GM18867 (cell line): Measurements from ENCODE around the gene BRMS1L.
A peak's percentile ranks its signal among the peaks of the same experiment; 100 is the strongest.

ENCODE experiments used
- ATAC-seq: cut with Tn5 transposase; IDR thresholded peaks from one replicate; pipeline ENCODE4 v1.9.1; 2021; ENCODE audit warnings: mild to moderate bottlenecking, moderate library complexity; ENCODE audit not compliant: unreplicated experiment

BRMS1L gene

DNA sequence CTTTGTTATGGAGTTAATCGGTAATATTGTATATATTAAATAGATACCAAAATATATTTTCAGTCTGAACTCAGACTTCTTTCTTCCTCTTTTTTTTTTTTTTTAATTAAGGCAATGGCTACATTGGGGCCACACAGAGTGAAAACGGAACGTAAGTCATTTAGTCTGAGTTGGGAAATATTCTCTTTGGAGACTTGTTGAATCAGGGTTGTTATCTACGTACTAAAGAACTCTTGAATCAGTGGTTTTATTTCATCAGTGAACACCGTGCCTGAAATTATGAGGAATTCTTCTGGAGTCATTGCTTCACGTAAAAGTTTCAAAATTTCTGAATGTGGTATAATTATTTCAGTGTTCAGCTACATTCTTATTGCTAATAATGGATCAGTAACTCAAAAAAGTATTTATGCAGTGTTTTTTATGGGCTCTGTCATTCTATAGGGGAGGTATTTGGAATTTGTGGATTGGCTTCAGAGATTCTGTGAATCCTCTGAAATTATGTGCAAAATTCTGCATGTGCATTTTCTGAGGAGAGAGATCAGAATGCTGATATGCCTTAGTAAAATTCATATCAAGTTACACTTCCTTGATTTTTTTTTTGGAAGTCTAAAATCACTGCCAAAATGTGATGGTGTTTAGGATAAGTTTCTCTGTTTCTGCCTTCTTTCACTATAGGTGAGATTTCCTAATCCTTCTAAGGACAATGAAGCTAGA lies 39.6 kb downstream of the BRMS1L start:
- no peak for ATAC-seq

DNA sequence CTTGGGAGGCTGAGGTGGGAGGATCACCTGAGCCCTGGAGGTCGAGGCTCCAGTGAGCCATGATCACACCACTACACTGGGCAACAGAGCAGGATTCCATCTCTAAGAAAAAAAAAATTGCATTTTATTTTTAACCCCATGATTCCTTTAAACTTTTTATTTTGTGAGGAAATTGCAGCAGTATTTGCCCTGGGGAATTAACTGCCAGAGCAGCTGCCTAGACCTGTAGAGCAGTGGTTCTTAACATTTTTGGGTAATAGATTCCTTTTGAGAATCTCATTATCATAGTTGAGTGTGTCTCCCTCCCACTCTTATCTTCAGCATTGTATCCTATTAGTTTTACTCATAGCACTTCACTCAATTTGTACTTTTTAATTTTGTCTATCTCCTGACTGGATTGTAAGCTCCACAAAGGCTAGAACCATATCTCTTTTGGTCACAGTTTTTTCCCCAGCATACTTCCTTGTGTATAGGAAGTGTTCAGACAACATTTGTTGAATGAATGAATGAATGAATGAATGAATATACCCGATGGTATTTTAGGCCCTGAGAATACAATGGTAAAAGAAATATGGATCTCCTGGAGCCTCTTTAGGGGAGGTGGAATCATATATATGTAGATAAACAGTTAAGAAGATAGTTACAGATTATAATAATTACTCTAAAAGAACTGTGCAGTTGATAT lies 40.6 kb downstream of the BRMS1L start:
- no peak for ATAC-seq

DNA sequence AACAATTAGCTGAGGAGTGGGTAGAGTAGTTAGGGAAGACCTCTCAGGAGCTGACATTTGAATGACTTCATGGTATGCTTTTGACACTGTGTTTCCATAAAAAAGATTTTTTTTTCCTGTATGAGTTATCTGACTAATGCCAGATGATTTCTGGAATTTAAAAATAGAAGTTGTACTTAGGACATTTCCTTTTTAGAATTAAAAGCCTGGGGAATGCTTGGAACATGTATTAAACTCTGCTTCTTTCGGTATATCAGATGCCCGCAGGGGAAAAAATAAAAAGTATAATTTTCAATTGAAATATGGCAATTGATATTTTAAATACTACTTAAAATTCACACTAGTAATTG lies 41.1 kb downstream of the BRMS1L start:
- no peak for ATAC-seq

DNA sequence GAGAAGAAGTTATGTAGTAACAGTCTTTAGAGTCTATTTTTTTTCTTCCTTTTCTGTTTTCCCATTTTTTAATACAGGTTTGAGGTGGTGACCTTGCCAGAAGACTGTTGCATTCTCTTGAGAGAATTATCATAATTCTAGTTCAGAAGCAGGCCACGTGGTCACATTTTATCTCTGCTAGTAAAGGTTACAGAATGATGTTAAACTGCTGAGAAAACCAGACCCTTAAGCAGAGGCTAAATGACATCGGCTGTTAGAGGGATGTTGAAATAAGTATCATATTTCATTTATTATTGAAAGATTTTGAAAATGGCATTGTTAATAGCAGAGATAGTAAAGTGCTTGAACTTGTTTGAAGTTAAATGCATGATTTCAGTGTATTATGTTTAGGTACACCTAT lies 49.2 kb downstream of the BRMS1L start:
- no peak for ATAC-seq

DNA sequence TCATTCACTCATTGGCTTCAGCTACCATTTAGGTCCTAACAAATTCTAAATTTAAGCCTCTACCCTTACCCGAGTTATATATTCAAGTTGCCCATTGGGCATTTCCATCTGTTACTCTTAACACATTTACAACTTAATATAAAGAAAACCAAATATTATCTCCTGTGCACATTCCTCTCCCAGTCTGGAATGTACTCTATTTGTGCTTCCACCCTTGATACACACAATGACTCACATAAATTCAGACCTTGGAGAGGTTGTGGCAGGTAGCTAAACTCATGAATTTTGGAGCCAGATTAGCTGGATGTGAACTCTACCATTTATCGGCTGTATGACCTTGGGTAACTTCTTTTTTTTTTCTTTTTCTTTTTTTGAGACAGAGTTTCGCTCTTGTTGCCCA lies 51.1 kb downstream of the BRMS1L start:
- no peak for ATAC-seq

DNA sequence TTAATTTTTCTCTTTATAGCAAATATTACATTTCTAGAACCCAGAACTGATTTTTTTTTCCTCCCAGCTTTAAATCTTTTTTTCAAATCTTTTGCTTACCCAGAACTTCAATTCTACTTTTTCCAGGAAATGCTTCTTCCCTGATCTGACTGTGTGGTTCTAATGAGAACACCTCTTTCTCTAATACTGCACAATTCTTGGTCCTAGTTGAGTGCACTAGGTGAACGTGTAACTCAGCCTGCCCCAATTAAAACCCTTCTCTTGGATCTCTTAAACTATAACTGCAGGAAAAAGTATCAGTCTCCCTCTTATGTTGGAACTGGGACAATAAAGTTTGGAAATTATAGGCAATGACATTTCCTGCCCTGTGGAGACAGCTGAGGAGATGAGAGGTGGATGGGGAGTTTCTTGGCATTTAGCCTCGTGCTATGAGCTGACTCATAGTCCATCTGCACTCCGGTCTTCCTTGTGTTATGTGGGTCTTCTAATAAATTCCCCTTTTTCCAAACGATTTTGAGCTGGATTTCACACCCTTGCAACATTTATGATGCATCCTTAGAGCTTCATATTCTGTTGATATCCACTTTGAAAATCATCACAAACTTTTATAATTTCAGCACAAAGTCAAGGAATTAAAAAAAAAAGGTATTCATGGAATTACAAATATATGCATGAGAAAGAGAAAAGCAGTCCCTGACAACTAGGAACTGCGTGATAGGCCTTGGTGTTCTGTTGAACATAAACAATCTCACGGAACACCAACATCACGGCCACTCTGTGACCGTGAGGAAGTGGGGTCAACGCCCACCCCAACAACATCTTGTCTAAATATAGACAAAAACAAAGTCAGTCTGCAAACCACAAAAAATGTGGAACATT lies 52.4 kb downstream of the BRMS1L start:
- ATAC-seq: no peak

DNA sequence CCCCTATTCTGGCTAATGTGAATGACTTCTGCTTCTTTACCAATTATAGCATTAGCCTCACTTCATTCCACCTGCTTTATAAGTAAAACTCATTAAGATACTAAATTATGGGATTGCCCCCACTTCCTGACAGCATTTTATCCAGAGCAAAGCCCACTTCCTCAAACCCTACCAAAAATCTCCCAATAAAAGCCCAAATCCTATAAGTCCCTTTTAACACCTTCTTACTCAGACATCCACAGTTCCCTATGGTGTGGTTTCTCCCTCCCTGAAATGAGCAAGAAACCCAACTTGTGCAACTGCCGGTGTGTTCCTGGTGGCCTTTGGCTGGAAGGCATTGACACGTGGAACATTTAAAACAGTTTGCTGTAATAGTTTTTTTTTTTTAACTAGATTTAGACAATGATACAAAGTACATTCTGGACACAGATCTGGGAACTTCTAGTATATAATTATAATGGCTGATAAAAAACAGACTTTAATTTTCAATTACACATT lies 53.1 kb downstream of the BRMS1L start:
- no peak for ATAC-seq

DNA sequence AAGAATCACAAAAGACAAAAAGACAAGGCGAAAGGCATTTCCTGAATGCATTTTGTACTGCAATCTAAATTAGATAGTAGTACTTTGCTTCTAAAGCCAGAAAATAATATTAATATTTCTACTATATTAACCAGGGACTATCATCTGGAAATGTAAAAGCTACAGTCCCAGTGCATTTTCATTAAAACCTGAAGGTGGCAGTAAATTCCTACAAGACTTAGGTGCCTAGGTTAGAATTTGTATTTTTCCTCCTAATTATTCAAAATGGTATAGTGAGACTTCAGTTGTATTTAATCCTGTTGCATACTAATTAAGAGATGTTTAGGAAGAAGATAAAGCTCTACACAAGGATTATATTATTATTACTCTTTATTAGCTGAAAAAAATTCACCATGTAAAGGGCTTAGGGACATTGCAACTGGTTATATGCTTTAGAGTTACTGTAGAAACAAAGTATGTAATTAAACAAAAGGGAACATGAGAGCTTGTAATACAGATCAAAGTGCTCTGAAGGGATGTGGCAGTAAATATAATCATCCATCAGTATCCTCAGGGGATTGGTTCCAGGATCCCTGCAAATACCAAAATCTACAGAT lies 53.6 kb downstream of the BRMS1L start:
- no peak for ATAC-seq

DNA sequence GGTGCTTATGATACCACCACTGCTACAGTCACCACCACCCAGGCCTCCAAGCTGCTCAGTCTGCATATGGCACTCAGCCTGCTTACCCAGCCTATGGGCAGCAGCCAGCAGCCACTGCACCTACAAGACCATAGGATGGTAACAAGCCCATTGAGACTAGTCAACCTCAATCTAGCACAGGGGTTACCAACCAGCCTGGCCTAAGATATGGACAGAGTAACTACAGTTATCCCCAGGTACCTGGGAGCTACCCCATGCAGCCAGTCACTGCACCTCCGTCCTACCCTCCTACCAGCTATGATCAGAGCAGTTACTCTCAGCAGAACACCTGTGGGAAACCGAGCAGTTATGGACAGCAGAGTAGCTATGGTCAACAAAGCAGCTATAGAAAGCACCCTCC lies 55.1 kb downstream of the BRMS1L start:
- no peak for ATAC-seq

DNA sequence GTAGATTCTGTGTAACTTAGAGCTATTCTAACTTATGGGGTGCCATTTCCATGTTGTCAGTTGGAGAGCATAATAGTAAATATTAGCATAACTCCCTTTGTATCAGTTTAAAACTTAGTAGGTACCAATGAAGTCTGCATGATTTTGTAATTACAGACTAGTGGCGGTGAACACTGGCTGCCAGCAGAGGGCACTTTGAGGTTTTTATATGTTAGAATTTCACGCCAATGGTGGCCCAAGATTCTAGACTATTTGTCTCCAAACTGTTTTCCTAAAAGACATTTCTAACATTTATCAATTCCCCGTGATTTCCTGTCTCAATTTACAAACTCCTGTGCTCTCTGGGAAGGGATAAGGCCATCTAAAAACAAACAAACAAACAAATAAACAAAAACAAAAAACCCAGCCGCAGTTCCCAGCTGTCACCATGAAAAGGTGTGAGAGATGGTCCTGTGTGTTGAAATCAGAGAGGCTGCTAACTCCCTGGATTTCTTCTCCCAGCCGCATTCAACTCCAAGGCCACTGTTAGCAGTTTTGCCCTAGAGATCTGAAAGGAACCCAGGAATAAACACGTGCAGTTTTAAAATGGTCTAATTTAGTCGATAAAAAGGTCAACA lies 57.6 kb downstream of the BRMS1L start:
- peak; percentile 66 for ATAC-seq

DNA sequence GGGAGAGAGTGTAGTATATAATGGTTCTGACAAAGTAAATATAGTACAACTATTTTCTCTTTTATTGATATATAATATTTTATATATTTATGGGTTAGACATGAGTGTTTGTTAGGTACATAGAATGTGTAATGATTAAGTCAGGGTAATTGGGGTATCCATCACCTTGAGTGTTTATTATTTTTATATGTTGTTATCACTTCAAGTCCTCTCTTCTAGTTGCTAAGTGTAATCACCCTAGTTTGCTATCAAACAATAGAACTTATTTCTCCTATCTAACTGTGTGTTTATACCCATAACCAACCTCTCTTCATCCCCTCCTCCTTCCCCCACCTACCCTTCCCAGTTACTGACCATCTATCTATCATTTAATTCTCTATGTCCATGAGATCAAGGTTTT lies 64.2 kb downstream of the BRMS1L start:
- ATAC-seq: no peak

DNA sequence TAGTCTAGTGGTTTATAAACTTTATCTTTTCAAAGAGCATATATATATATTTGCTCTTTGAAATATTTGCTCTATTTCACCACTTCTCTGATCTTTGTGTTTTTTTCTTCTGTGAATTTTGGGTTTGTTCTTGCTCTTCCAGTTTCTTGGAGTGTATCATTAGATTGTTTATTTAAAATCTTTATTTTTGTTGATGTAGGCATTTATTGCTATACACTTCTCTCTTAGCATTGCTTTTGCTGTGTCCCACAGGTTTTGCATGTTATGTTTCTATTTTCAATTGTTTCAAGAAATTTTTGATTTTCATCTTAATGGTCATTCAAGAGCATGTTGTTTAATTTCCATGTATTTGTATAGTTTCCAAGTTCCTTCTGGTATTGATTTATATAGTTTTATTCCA lies 69.1 kb downstream of the BRMS1L start:
- ATAC-seq: no peak

DNA sequence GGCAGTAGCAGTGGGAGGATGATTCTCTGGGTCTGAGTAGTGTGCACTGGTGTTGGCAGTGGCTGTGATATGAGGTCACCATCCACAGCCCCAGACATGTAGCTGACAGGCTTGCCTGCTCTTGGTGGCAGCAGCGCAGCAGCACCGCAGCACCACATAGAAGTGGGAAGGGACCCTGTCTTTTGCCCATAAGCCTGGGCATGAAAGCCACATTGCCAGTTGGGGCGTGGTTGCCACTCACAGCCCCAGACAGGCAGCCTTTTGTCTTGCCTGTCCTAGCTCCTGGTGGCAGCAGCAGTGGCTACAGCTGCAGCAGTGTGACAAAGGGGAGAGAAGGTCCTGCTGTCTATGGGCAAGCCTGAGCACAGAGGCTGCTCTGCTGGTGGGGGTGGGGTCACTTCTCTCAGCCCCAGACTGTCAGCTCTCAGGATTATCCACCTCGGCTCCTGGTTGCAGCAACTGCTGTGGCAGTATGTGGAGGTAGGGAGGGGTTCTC lies 71.5 kb downstream of the BRMS1L start:
- peak; percentile 41 for ATAC-seq

DNA sequence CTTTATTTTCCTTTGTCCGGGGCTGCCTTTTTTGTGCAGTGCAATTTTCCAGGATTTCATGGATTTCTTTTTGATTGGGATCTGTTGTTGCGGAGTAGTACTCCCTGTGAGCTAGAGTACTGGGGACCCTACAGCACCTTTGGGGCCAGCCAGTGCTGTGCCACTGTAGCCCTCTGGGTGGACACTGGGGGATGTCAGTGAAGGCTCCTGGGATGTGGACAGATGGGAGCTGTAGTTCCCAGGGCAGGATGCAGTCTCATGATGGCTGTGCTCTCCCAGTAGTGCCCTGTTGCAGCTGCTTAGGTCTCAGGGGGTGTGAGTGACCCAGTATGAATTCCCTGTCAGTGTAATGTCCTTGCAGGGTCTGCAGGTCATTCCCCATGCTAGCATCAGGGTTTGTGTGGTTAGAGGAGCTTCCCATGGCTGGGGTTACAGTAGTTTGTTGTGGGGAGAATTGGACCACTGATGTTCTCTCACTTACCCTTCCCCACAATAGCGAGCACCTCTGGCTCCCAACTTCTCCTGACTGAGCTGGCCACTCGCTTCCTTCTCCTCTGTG lies 72.2 kb downstream of the BRMS1L start:
- no peak for ATAC-seq

DNA sequence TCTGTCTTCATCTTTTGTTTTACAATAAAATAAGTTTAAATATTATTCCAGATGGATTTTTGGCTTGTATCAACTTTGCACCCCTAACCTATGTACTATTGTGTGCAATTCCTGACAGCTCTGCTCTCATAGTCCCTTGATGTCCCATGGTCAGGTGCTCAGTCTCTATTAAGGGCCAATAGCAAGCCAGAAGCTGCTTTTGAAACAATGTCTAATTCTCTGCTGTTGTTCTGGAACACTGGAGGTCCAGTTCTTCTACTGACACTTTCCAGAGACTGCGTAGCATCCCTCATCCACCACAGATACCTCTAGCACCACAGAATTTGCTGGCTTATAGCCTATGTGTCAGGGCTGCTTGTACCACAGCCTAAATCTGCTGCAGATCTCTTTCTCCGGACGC lies 74.6 kb downstream of the BRMS1L start:
- no peak for ATAC-seq

DNA sequence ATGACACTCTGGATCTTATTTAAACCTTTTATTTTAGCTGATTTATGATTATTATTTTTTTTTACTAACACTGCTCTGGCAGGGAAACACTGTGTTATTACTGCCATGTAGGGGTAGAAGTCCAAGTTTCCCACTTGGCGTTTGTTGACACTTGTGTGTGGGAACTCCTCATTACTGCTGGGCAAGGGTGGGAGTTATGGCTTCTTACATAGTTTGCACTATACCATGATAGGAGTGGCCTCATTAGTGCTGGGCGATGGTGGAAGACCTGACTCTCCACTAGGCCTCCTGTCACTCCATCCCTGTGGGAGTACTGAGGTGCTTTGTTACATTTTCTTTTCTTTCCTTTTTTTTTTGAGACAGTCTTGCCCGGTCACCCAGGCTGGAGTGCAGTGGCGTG lies 83.5 kb downstream of the BRMS1L start:
- no peak for ATAC-seq

DNA sequence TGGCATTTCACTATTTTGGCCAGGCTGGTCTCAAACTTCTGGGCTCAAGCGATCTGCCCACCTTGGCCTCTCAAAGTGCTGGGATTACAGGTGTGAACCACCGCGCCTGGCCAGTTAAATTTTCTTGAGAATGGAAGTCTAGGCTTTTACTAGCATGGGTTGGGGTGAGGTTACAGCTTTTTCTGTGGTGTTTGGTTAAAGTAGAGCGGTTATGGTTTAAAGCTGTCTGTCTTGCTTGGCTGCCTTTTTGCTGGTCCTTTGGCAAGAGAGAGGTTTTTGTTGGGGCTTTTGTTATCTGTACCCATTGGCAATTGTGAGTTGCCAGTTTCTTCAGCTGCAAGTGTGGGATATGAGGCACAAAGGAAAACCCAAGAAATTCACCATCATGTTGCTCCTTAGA lies 84.1 kb downstream of the BRMS1L start:
- ATAC-seq: no peak

DNA sequence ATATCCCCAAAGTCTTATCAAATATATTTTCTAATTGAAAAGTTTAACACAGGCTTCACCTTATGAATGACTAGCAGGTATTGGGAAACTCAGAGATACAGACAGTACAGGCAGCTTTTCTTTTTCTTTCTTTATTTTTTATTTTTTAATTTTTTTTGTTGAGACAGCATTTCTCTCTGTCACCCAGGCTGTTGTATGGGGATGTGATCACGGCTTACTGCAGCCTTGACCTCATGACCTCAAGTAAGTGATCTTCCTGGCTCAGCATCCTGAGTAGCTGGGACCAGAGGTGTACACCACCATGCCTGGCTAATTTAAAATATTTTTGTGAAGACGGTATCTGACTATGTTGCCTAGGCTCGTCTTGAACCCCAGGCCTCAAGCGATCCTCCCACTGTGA lies 85.0 kb downstream of the BRMS1L start:
- no peak for ATAC-seq

DNA sequence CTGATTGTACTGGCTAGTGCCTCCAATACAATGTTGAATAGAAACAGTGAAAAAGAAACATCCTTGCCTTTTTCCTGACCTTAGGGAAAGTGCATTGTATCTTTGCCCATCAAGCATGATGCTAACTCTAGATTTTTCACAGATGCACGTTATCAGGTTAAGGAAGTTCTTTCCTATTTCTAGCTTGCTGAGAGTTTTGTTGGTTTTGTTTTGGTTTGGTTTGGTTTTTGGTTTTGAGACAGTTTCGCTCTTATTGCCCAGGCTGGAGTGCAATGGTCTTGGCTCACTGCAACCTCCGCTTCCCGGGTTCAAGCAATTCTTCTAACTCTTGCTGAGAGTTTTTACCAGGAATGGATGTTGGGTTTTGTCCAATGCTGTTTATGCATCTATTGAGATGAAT lies 89.0 kb downstream of the BRMS1L start:
- no peak for ATAC-seq

DNA sequence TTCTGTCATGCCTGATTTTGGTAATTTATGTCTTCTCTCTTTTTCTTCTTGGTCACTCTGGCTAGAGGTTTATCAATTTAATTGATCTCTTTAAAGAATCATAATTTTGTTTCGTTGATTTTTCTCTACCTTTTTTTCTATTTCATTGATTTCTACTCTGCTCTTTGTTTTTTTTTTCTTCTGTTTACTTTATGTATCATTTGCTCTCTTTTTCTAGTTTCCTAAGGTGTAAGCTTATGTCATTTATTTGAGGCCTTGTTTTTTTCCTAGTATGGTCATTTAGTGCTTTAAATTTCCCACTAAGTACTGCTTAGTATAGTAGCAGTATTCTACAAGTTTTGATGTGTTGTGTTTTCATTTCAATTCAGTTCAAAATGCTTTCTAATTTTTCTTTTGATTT lies 89.6 kb downstream of the BRMS1L start:
- ATAC-seq: no peak
